BE2C (cell line): ENCODE data around the gene C2CD4D.
A peak's percentile ranks its signal among the peaks of the same experiment; 100 is the strongest.

Source experiments
- DNase-seq: peaks from one replicate; pipeline ENCODE4 v3.0.0-alpha.2; 2020
- H3K27me3 ChIP-seq: fragments of 250-450 bp; sonication (Bioruptor Pico); 2 replicates; pipeline ENCODE4 v1.5.1; 2020; ENCODE audit warnings: mild to moderate bottlenecking
- H3K36me3 ChIP-seq: fragments of 250-450 bp; sonication (Bioruptor Pico); 2 replicates; pipeline ENCODE4 v1.5.1; 2020; ENCODE audit warnings: mild to moderate bottlenecking
- H3K4me1 ChIP-seq: fragments of 250-450 bp; sonication (Bioruptor Pico); 2 replicates; pipeline ENCODE4 v1.5.1; 2020
- H3K4me3 ChIP-seq: 2 replicates; pipeline ENCODE4 v1.5.1; 2011; ENCODE audit warnings: low read depth, low read length
- H3K9me3 ChIP-seq: fragments of 250-450 bp; sonication (Bioruptor Pico); 2 replicates; pipeline ENCODE4 v1.5.1; 2020
- TF ChIP-seq, protein P1 (sequence below): IDR thresholded peaks from 2 replicates; pipeline ENCODE4 v1.5.1; 2012; ENCODE audit warnings: mild to moderate bottlenecking, low read depth, low read length

The C2CD4D gene

GRCh38 chr1:151852733-151853132 lies 13.1 kb upstream of the C2CD4D start:
- no peak overlapping the region for H3K4me3 ChIP-seq
- no peaks in the 10 kb centered on the region for H3K36me3 ChIP-seq
- peaks cover 7% of the 10 kb centered on the region for H3K4me1 ChIP-seq
- no peaks in the 10 kb centered on the region for H3K9me3 ChIP-seq
- DNase-seq = no peak
- TF ChIP-seq, protein P1, sequence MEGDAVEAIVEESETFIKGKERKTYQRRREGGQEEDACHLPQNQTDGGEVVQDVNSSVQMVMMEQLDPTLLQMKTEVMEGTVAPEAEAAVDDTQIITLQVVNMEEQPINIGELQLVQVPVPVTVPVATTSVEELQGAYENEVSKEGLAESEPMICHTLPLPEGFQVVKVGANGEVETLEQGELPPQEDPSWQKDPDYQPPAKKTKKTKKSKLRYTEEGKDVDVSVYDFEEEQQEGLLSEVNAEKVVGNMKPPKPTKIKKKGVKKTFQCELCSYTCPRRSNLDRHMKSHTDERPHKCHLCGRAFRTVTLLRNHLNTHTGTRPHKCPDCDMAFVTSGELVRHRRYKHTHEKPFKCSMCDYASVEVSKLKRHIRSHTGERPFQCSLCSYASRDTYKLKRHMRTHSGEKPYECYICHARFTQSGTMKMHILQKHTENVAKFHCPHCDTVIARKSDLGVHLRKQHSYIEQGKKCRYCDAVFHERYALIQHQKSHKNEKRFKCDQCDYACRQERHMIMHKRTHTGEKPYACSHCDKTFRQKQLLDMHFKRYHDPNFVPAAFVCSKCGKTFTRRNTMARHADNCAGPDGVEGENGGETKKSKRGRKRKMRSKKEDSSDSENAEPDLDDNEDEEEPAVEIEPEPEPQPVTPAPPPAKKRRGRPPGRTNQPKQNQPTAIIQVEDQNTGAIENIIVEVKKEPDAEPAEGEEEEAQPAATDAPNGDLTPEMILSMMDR = no peak
- H3K27me3 ChIP-seq = no peaks in the 10 kb centered on the region

GRCh38 chr1:151851886-151852285 lies 12.3 kb upstream of the C2CD4D start:
- no peak for DNase-seq
- no peaks in the 10 kb centered on the region for H3K9me3 ChIP-seq
- no peak overlapping the region for H3K4me3 ChIP-seq
- TF ChIP-seq, protein P1 = no peak
- H3K4me1 ChIP-seq = peaks cover 7% of the 10 kb centered on the region
- no peaks in the 10 kb centered on the region for H3K27me3 ChIP-seq
- no peaks in the 10 kb centered on the region for H3K36me3 ChIP-seq

GRCh38 chr1:151849871-151850270 lies 10.3 kb upstream of the C2CD4D start:
- H3K27me3 ChIP-seq = no peaks in the 10 kb centered on the region
- no peak for DNase-seq
- H3K36me3 ChIP-seq = no peaks in the 10 kb centered on the region
- H3K4me1 ChIP-seq = peaks cover 7% of the 10 kb centered on the region
- H3K4me3 ChIP-seq = no peak overlapping the region
- TF ChIP-seq, protein P1 = no peak
- H3K9me3 ChIP-seq = no peaks in the 10 kb centered on the region

- TF ChIP-seq, protein P1 = no peak
- no peaks in the 10 kb centered on the region for H3K36me3 ChIP-seq
These were observed 9.5 kb upstream of the C2CD4D start for GRCh38 chr1:151849126-151849525.

GRCh38 chr1:151847867-151848596 lies 8.4 kb upstream of the C2CD4D start:
- Histone ChIP-seq H3K36me3 (no peaks in the 10 kb centered on the region), H3K9me3 (no peaks in the 10 kb centered on the region), H3K27me3 (no peaks in the 10 kb centered on the region), H3K4me1 (peaks cover 7% of the 10 kb centered on the region), H3K4me3 (no peak overlapping the region; the same call in 1 of the 2 replicates)
- TF ChIP-seq, protein P1 = no peak
- peak; percentile 45 for DNase-seq

More at GRCh38 chr1:151849126-151849525, 9.5 kb upstream of the C2CD4D start:
- Histone ChIP-seq H3K4me1 (peaks cover 7% of the 10 kb centered on the region), H3K9me3 (no peaks in the 10 kb centered on the region), H3K4me3 (no peak overlapping the region), H3K27me3 (no peaks in the 10 kb centered on the region)
- no peak for DNase-seq

DNA sequence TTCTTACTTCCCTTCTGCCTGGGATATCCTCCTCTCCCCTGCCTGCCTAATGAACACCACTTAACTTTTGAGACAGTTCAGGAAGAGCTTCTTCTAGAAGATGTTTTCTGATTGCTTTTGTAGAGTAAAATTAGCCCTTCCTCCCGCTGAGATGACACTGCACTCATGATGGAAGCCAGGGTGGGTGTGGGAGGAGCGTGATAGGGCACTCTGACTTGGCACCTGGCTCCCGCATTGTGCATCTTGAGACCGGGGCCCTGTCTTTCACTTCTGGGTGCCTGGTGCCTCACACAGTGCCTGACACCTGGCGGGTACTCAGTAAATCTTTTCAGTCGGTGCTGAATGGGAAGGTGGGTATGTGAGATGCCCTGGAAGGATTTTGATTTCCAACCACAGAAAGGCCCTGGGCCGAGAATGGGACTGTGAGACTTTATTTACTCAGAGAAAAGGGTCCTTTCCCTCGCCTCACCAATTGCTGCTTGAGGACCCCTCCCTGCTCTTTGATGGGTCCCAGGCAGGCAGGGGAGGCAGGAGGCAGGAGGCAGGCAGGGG lies 7.1 kb upstream of the C2CD4D start:
- DNase-seq = no peak
- no peaks in the 10 kb centered on the region for H3K27me3 ChIP-seq
- TF ChIP-seq, protein P1 = no peak
- H3K4me3 ChIP-seq = no peak overlapping the region
- H3K9me3 ChIP-seq = no peaks in the 10 kb centered on the region
- peaks cover 7% of the 10 kb centered on the region for H3K4me1 ChIP-seq
- H3K36me3 ChIP-seq = no peaks in the 10 kb centered on the region
